ENCODE data around the gene ARMC3. TPM values are rescaled to one million over a fixed set of nuclear protein-coding genes. Genes with fewer than 3 reads are reported as not detected.

ARMC3 gene
- total RNA-seq, 1 experiment from 2014 or later, result 14.4 TPM

DNA sequence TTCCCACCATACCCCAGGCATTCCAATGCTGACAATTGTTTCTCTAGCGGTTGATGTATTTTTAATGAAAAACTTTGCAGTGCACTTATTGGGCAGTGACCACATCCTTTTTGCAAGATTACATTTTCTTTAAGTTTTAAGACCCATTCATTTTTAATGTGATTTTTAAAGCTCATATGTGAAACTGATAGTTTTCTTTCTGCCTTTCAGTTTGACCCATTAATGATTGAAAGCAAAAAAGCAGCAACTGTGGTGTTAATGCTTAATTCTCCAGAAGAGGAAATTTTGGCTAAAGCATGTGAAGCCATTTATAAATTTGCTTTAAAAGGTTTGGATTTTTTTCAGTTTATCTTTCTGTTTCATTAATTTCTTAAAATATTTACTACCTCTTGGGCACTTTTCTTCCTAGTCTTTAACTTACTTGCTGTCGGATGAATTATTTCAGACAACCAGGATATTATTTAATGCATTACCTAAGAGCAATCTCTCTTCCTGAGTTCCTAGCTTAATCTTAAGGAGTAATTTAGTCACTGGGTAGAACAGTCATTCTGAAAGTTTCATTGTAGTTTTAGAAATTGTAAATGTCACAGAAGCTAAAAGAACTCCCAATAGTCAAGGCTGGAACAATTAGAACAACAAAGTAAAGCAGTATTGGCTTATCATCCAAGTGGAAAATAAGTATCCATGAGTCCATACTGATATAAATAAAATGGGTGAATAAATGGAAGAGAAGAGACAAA is 18.3 kb downstream of the ARMC3 start:
- Histone ChIP-seq H3K79me2 (ENCODE audit: low read depth) (no peaks in the 10 kb centered on the region), H3K27me3 (ENCODE audit: insufficient read depth, low read depth) (no peaks in the 10 kb centered on the region), H3K9me2 (ENCODE audit: insufficient read depth) (no peaks in the 10 kb centered on the region), H3K36me3 (ENCODE audit: low read depth) (no peaks in the 10 kb centered on the region), H2AFZ (no peak overlapping the region), H3K4me1 (replicated peaks; ENCODE audit: insufficient read depth) (no peaks in the 10 kb centered on the region), H3K27ac (no peak overlapping the region), H3K4me2 (no peak overlapping the region), H3K4me3 (no peak overlapping the region), H3K9me3 (ENCODE audit: insufficient read depth, low read depth) (no peaks in the 10 kb centered on the region), H3F3A (ENCODE audit: insufficient read depth, low read depth) (no peaks in the 10 kb centered on the region), H4K20me1 (ENCODE audit: insufficient read depth) (no peaks in the 10 kb centered on the region)
- intact Hi-C loops (cut with micrococcal nuclease; ENCODE audit: unreplicated experiment), result no loop called here
- ChIA-PET CTCF (no interaction called here), POLR2A (ENCODE audit: unreplicated experiment) (interaction anchor here (0.5 to 0.6 kb wide), 2 partner anchors 10 to 423 kb away, joined by 3 to 4 read pairs; no protein-coding TSS in a partner anchor)
- BruUV-seq (replicated peaks), result no TSS peak
- TF ChIP-seq, protein P1, sequence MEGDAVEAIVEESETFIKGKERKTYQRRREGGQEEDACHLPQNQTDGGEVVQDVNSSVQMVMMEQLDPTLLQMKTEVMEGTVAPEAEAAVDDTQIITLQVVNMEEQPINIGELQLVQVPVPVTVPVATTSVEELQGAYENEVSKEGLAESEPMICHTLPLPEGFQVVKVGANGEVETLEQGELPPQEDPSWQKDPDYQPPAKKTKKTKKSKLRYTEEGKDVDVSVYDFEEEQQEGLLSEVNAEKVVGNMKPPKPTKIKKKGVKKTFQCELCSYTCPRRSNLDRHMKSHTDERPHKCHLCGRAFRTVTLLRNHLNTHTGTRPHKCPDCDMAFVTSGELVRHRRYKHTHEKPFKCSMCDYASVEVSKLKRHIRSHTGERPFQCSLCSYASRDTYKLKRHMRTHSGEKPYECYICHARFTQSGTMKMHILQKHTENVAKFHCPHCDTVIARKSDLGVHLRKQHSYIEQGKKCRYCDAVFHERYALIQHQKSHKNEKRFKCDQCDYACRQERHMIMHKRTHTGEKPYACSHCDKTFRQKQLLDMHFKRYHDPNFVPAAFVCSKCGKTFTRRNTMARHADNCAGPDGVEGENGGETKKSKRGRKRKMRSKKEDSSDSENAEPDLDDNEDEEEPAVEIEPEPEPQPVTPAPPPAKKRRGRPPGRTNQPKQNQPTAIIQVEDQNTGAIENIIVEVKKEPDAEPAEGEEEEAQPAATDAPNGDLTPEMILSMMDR (conservative IDR thresholded peaks at IDR 0.05), result no peak
- no peak for TF ChIP-seq EZH2 (IDR thresholded peaks at IDR 0.05; ENCODE audit: low read depth)
- DNase-seq, result no peak

DNA sequence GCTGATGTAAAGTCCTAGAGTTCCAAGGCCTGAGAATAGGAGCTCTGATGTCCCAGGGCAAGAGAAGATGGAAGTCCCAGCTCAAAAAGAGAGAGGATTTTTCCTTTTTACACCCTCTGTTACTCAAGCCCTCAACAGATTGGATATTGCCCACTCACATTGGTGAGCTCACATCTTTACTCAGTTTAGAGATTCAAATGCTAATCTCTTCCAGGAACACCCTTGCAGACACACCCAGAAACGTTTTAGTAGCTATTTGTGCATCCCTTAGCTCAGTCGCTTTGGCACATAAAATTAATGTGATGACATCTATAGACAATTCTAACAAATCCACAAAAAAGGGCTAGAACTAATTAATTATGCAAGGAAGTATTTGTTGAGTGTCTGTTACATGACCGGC is 27.1 kb downstream of the ARMC3 start:
- Histone ChIP-seq H3K9me2 (ENCODE audit: insufficient read depth) (no peaks in the 10 kb centered on the region), H3K9me3 (ENCODE audit: insufficient read depth, low read depth) (no peaks in the 10 kb centered on the region), H3K36me3 (ENCODE audit: low read depth) (no peaks in the 10 kb centered on the region), H3K27ac (no peak overlapping the region), H3K4me3 (no peak overlapping the region), H4K20me1 (ENCODE audit: insufficient read depth) (no peaks in the 10 kb centered on the region), H3K4me1 (replicated peaks; ENCODE audit: insufficient read depth) (no peaks in the 10 kb centered on the region), H3K27me3 (ENCODE audit: insufficient read depth, low read depth) (no peaks in the 10 kb centered on the region), H3K79me2 (ENCODE audit: low read depth) (no peaks in the 10 kb centered on the region), H2AFZ (no peak overlapping the region), H3F3A (ENCODE audit: insufficient read depth, low read depth) (no peaks in the 10 kb centered on the region), H3K4me2 (no peak overlapping the region)
- intact Hi-C loops (cut with micrococcal nuclease; ENCODE audit: unreplicated experiment), result no loop called here
- TF ChIP-seq EZH2 (IDR thresholded peaks at IDR 0.05; ENCODE audit: low read depth), result no peak
- TF ChIP-seq, protein P1 (conservative IDR thresholded peaks at IDR 0.05), result no peak
- no TSS peak for BruUV-seq (replicated peaks)
- ChIA-PET CTCF (interaction anchor here (0.6 kb wide), 1 partner anchor 26 kb away, joined by 9 read pairs; no protein-coding TSS in a partner anchor), POLR2A (ENCODE audit: unreplicated experiment) (no interaction called here)
- DNase-seq, result no peak

DNA sequence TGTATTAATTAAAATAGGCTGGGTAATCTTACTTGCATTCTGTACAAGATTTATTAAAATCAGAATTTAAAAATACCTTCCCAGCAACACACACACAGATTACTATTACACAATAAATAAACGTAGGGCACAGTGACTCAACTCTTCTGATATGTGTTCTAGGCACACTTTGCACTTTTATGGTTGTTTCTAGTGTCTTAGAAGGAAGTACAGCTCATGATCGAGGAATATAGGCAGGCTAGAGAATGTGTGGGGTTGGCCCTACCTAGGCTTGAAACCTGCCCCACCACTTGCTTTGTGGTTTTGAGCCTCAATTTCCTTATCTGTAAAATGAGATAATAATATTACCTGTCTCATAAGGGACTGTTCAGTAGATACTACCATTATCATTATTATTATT is 30.5 kb downstream of the ARMC3 start:
- H3K9me3 ChIP-seq (ENCODE audit: insufficient read depth, low read depth), result no peaks in the 10 kb centered on the region
- no peaks in the 10 kb centered on the region for H4K20me1 ChIP-seq (ENCODE audit: insufficient read depth)
- no peaks in the 10 kb centered on the region for H3F3A ChIP-seq (ENCODE audit: insufficient read depth, low read depth)
- no peaks in the 10 kb centered on the region for H3K27me3 ChIP-seq (ENCODE audit: insufficient read depth, low read depth)
- ChIA-PET CTCF (no interaction called here), POLR2A (ENCODE audit: unreplicated experiment) (no interaction called here)
- no peak overlapping the region for H3K27ac ChIP-seq
- intact Hi-C loops (cut with micrococcal nuclease; ENCODE audit: unreplicated experiment), result no loop called here
- H3K4me1 ChIP-seq (replicated peaks; ENCODE audit: insufficient read depth), result no peaks in the 10 kb centered on the region
- H3K79me2 ChIP-seq (ENCODE audit: low read depth), result no peaks in the 10 kb centered on the region
- no peak overlapping the region for H3K4me3 ChIP-seq
- no peaks in the 10 kb centered on the region for H3K36me3 ChIP-seq (ENCODE audit: low read depth)
- TF ChIP-seq, protein P1 (conservative IDR thresholded peaks at IDR 0.05), result no peak
- no peak for TF ChIP-seq EZH2 (IDR thresholded peaks at IDR 0.05; ENCODE audit: low read depth)
- DNase-seq, result peak in 1 of 2 experiments; percentile 64
- no peaks in the 10 kb centered on the region for H3K9me2 ChIP-seq (ENCODE audit: insufficient read depth)
- no TSS peak for BruUV-seq (replicated peaks)
- no peak overlapping the region for H3K4me2 ChIP-seq
- H2AFZ ChIP-seq, result no peak overlapping the region

Measured in PC-9 (cell line).